T-helper 9 cell (primary cell): ENCODE measurements around the gene IL4R.

Source experiments
- DNase-seq: peaks from one replicate; pipeline ENCODE4 v3.0.0-alpha.2; 2020

Gene IL4R

GRCh38 chr16:27362570-27363245, 48.9 kb downstream of the IL4R start:
- DNase-seq, result no peak

GRCh38 chr16:27363246-27363632, 49.5 kb downstream of the IL4R start:
- no peak for DNase-seq

GRCh38 chr16:27363797-27364196, 50.0 kb downstream of the IL4R start:
- DNase-seq, result no peak

- no peak for DNase-seq
Measured at GRCh38 chr16:27364493-27365141, 50.8 kb downstream of the IL4R start.

GRCh38 chr16:27365142-27366089, 51.6 kb downstream of the IL4R start:
- DNase-seq, result no peak

- peak; percentile 23 for DNase-seq
Measured at GRCh38 chr16:27366687-27367460, 53.1 kb downstream of the IL4R start.

- peak; percentile 82 for DNase-seq
Measured at GRCh38 chr16:27367461-27368357, 53.9 kb downstream of the IL4R start.

GRCh38 chr16:27368358-27368722, 54.6 kb downstream of the IL4R start:
- no peak for DNase-seq

GRCh38 chr16:27369806-27370205, 56.0 kb downstream of the IL4R start:
- DNase-seq, result no peak

- DNase-seq, result no peak
Measured at GRCh38 chr16:27370318-27370717, 56.5 kb downstream of the IL4R start.

GRCh38 chr16:27373312-27373711, 59.5 kb downstream of the IL4R start:
- no peak for DNase-seq

GRCh38 chr16:27374221-27374803, 60.5 kb downstream of the IL4R start:
- no peak for DNase-seq

- peak; percentile 32 for DNase-seq
Measured at GRCh38 chr16:27374804-27375425, 61.1 kb downstream of the IL4R start.

GRCh38 chr16:27377666-27378485, 64.1 kb downstream of the IL4R start:
- no peak for DNase-seq

GRCh38 chr16:27378871-27379481, 65.2 kb downstream of the IL4R start:
- no peak for DNase-seq

GRCh38 chr16:27379919-27380318, 66.1 kb downstream of the IL4R start:
- DNase-seq, result no peak

- no peak for DNase-seq
Measured at GRCh38 chr16:27381236-27381635, 67.5 kb downstream of the IL4R start.

- DNase-seq, result no peak
Measured at GRCh38 chr16:27381974-27382855, 68.4 kb downstream of the IL4R start.
